Measurements from ENCODE around the gene FIGNL2. TPM values are rescaled to one million over a fixed set of nuclear protein-coding genes. Genes with fewer than 3 reads are reported as not detected.

Gene FIGNL2
- polyA plus RNA-seq, 1 donor (not counting 4 experiments of a cell fraction or from before 2014, with no cell fraction given), result not detected

- Histone ChIP-seq H3K9me1 (ENCODE audit: control insufficient read depth, extremely low read depth, insufficient read depth, low read length) (no peaks in the 10 kb centered on the region), H3K36me3 (ENCODE audit: control insufficient read depth in 2 of 2, extremely low read depth in 1 of 2, insufficient read depth in 2 of 2, low read length in 2 of 2) (no peaks in the 10 kb centered on the region), H3K27me3 (ENCODE audit: control insufficient read depth, extremely low read depth, insufficient read depth, low read length) (peaks cover 42% of the 10 kb centered on the region), H3K27ac (ENCODE audit: control insufficient read depth, insufficient read depth, low read length) (no peak overlapping the region), H3K79me2 (ENCODE audit: control insufficient read depth, insufficient read depth, low read length) (no peaks in the 10 kb centered on the region), H4K20me1 (ENCODE audit: control insufficient read depth, extremely low read depth, insufficient read depth, low read length) (no peaks in the 10 kb centered on the region), H3K4me3 (ENCODE audit: control insufficient read depth in 2 of 3, extremely low read depth in 1 of 3, insufficient read depth in 2 of 3, low read depth in 1 of 3, low read length in 3 of 3) (no peak overlapping the region), H2AFZ (ENCODE audit: control insufficient read depth, low read length) (no peak overlapping the region), H3K4me1 (ENCODE audit: control insufficient read depth, extremely low read depth, insufficient read depth, low read length) (peaks cover 12% of the 10 kb centered on the region), H3K9me3 (ENCODE audit: control insufficient read depth, low read depth, low read length) (no peaks in the 10 kb centered on the region), H3K4me2 (ENCODE audit: control insufficient read depth, extremely low read depth, insufficient read depth, low read depth, low read length) (no peak overlapping the region), H3K9ac (ENCODE audit: control insufficient read depth, extremely low read depth, insufficient read depth, low read length) (no peak overlapping the region)
- FAIRE-seq (peak; percentile 98), DNase-seq (ENCODE audit: low read depth, low spot score) (no peak)
- TF ChIP-seq CTCF (optimal IDR thresholded peaks at IDR 0.05 in 1 of 3, IDR thresholded peaks at IDR 0.05 in 1 of 3, conservative IDR thresholded peaks at IDR 0.05 in 1 of 3; ENCODE audit: extremely low read depth in 1 of 3, insufficient read depth in 2 of 3, low read length in 3 of 3) (peak; percentile 75 to 86 (median 82)), EZH2 (IDR thresholded peaks at IDR 0.05; ENCODE audit: low read length) (no peak)
- dilution Hi-C loops (cut with MboI; ENCODE audit: extremely low pct_ligation_motif_present, low sequenced_read_pairs), result no loop called here
Measured at GRCh38 chr12:51823875-51824565, 24.5 kb downstream of the FIGNL2 start.

- Histone ChIP-seq H3K9ac (ENCODE audit: control insufficient read depth, extremely low read depth, insufficient read depth, low read length) (no peak overlapping the region), H3K27me3 (ENCODE audit: control insufficient read depth, extremely low read depth, insufficient read depth, low read length) (peaks cover 46% of the 10 kb centered on the region), H3K9me3 (ENCODE audit: control insufficient read depth, low read depth, low read length) (no peaks in the 10 kb centered on the region), H3K4me1 (ENCODE audit: control insufficient read depth, extremely low read depth, insufficient read depth, low read length) (peaks cover 7% of the 10 kb centered on the region), H3K4me2 (ENCODE audit: control insufficient read depth, extremely low read depth, insufficient read depth, low read depth, low read length) (no peak overlapping the region), H3K79me2 (ENCODE audit: control insufficient read depth, insufficient read depth, low read length) (no peaks in the 10 kb centered on the region), H3K9me1 (ENCODE audit: control insufficient read depth, extremely low read depth, insufficient read depth, low read length) (no peaks in the 10 kb centered on the region), H2AFZ (ENCODE audit: control insufficient read depth, low read length) (no peak overlapping the region), H3K27ac (ENCODE audit: control insufficient read depth, insufficient read depth, low read length) (no peak overlapping the region), H3K4me3 (ENCODE audit: control insufficient read depth in 2 of 3, extremely low read depth in 1 of 3, insufficient read depth in 2 of 3, low read depth in 1 of 3, low read length in 3 of 3) (no peak overlapping the region), H3K36me3 (ENCODE audit: control insufficient read depth in 2 of 2, extremely low read depth in 1 of 2, insufficient read depth in 2 of 2, low read length in 2 of 2) (no peaks in the 10 kb centered on the region), H4K20me1 (ENCODE audit: control insufficient read depth, extremely low read depth, insufficient read depth, low read length) (no peaks in the 10 kb centered on the region)
- DNase-seq (ENCODE audit: low read depth, low spot score) (no peak), FAIRE-seq (no peak)
- peak; percentile 11 for TF ChIP-seq EZH2 (IDR thresholded peaks at IDR 0.05; ENCODE audit: low read length)
- TF ChIP-seq CTCF (optimal IDR thresholded peaks at IDR 0.05 in 1 of 3, IDR thresholded peaks at IDR 0.05 in 1 of 3, conservative IDR thresholded peaks at IDR 0.05 in 1 of 3; ENCODE audit: extremely low read depth in 1 of 3, insufficient read depth in 2 of 3, low read length in 3 of 3), result no peak
- dilution Hi-C loops (cut with MboI; ENCODE audit: extremely low pct_ligation_motif_present, low sequenced_read_pairs), result no loop called here
Measured at GRCh38 chr12:51822956-51823355, 25.6 kb downstream of the FIGNL2 start.
